Measurements from ENCODE around the gene CDS2. TPM values are rescaled to one million over a fixed set of nuclear protein-coding genes. Genes with fewer than 3 reads are reported as not detected.

Gene CDS2
- total and polyA plus RNA-seq, 2 of the 13 experiments (the other 11 are each of a cell fraction or from before 2014, with no cell fraction given), result 81.3 to 153 TPM

GRCh38 chr20:5149892-5150225, 23.1 kb downstream of the CDS2 start (continued):
- TF ChIP-seq ZNF142 (CRISPR knock-in tag; IDR thresholded peaks at IDR 0.05) (no peak), NR2F2 (IDR thresholded peaks at IDR 0.05; ENCODE audit: borderline replicate concordance, low read depth) (no peak), ZMYM2 (CRISPR knock-in tag; IDR thresholded peaks at IDR 0.05) (peak; percentile 1; the same call in 1 of the 2 replicates), ZNF280D (CRISPR knock-in tag; IDR thresholded peaks at IDR 0.05) (no peak), ZFP37 (CRISPR knock-in tag; IDR thresholded peaks at IDR 0.05; ENCODE audit: borderline replicate concordance) (no peak), SNAPC4 (CRISPR knock-in tag; IDR thresholded peaks at IDR 0.05) (0 out of 2 replicates have a peak, but pooled peaks have one; percentile 53), MLX (CRISPR knock-in tag; IDR thresholded peaks at IDR 0.05) (no peak), KLF15 (CRISPR knock-in tag; IDR thresholded peaks at IDR 0.05; ENCODE audit: borderline replicate concordance) (no peak)
- TF ChIP-seq, protein P1, sequence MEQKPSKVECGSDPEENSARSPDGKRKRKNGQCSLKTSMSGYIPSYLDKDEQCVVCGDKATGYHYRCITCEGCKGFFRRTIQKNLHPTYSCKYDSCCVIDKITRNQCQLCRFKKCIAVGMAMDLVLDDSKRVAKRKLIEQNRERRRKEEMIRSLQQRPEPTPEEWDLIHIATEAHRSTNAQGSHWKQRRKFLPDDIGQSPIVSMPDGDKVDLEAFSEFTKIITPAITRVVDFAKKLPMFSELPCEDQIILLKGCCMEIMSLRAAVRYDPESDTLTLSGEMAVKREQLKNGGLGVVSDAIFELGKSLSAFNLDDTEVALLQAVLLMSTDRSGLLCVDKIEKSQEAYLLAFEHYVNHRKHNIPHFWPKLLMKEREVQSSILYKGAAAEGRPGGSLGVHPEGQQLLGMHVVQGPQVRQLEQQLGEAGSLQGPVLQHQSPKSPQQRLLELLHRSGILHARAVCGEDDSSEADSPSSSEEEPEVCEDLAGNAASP (CRISPR knock-in tag; IDR thresholded peaks at IDR 0.05; ENCODE audit: borderline replicate concordance), result no peak

All from HepG2 (cell line).